Umbilical cord (tissue), 2 donors: ENCODE data around the gene VWA8. TPM values are rescaled to one million over a fixed set of nuclear protein-coding genes. Genes with fewer than 3 reads are reported as not detected.
"Not testable (repeated sequence)": the region's sequence is repeated elsewhere in the genome, so short reads cannot be mapped to it uniquely, and the experiment has no call there.

Experiments used
- DNase-seq: peaks from one replicate; pipeline ENCODE4 v3.0.0-alpha.2; 2015; ENCODE audit warnings: low spot score
- total RNA-seq: library from RNA; depleted of rRNA; stranded (reverse); fragments of >200 nt; gene quantifications from one replicate; pipeline ENCODE4 v1.2.3, GENCODE V29; 2014; ENCODE audit warnings: low replicate concordance; ENCODE audit not compliant: insufficient read depth

Gene VWA8
- total RNA-seq, 1 donor from 2014 or later, result 27.2 TPM

GRCh38 chr13:41647699-41648313 is 313.1 kb downstream of the VWA8 start:
- DNase-seq, result not testable (repeated sequence)

- DNase-seq, result peak; percentile 88
These were observed 315.6 kb downstream of the VWA8 start for GRCh38 chr13:41645331-41645730.

GRCh38 chr13:41644742-41645141 is 316.2 kb downstream of the VWA8 start:
- DNase-seq, result no peak

GRCh38 chr13:41643507-41643906 is 317.4 kb downstream of the VWA8 start:
- no peak for DNase-seq

GRCh38 chr13:41641961-41642360 is 318.9 kb downstream of the VWA8 start:
- DNase-seq, result no peak

GRCh38 chr13:41641429-41641828 is 319.5 kb downstream of the VWA8 start:
- no peak for DNase-seq

- peak; percentile 67 for DNase-seq
These were observed 320.7 kb downstream of the VWA8 start for GRCh38 chr13:41639955-41640780.

- DNase-seq, result no peak
These were observed 321.5 kb downstream of the VWA8 start for GRCh38 chr13:41639237-41639904.

- no peak for DNase-seq
These were observed 323.3 kb downstream of the VWA8 start for GRCh38 chr13:41637586-41637985.

- not testable (repeated sequence) for DNase-seq
These were observed 323.9 kb downstream of the VWA8 start for GRCh38 chr13:41637032-41637431.

- DNase-seq, result not testable (repeated sequence)
These were observed 324.3 kb downstream of the VWA8 start for GRCh38 chr13:41636590-41636989.

- peak; percentile 63 for DNase-seq
These were observed 326.5 kb downstream of the VWA8 start for GRCh38 chr13:41634407-41634806.

GRCh38 chr13:41633776-41634175 is 327.1 kb downstream of the VWA8 start:
- no peak for DNase-seq

GRCh38 chr13:41631296-41631965 is 329.5 kb downstream of the VWA8 start:
- DNase-seq, result no peak

GRCh38 chr13:41627425-41627824 is 333.5 kb downstream of the VWA8 start:
- no peak for DNase-seq

- no peak for DNase-seq
These were observed 336.9 kb downstream of the VWA8 start for GRCh38 chr13:41624041-41624440.

- DNase-seq, result peak; percentile 91
These were observed 338.2 kb downstream of the VWA8 start for GRCh38 chr13:41622432-41623429.

- DNase-seq, result peak; percentile 90
These were observed 339.0 kb downstream of the VWA8 start for GRCh38 chr13:41621716-41622431.

- not testable (repeated sequence) for DNase-seq
These were observed 343.3 kb downstream of the VWA8 start for GRCh38 chr13:41617633-41618032.

- no peak for DNase-seq
These were observed 344.8 kb downstream of the VWA8 start for GRCh38 chr13:41616151-41616550.
